ENCODE measurements around the gene MRPL36.

MRPL36 gene

GRCh38 chr5:1782385-1783215 lies 17.0 kb downstream of the MRPL36 start:
- in situ Hi-C loops (cut with MboI; ENCODE audit: low sequenced_read_pairs), result no loop called here

- in situ Hi-C loops (cut with MboI; ENCODE audit: low sequenced_read_pairs), result no loop called here
Measured at GRCh38 chr5:1781726-1782384, 17.8 kb downstream of the MRPL36 start.

GRCh38 chr5:1781107-1781506 lies 18.5 kb downstream of the MRPL36 start:
- in situ Hi-C loops (cut with MboI; ENCODE audit: low sequenced_read_pairs), result no loop called here

- in situ Hi-C loops (cut with MboI; ENCODE audit: low sequenced_read_pairs), result no loop called here
Measured at GRCh38 chr5:1780614-1780930, 19.1 kb downstream of the MRPL36 start.

- in situ Hi-C loops (cut with MboI; ENCODE audit: low sequenced_read_pairs), result no loop called here
Measured at GRCh38 chr5:1779782-1780613, 19.6 kb downstream of the MRPL36 start.

- in situ Hi-C loops (cut with MboI; ENCODE audit: low sequenced_read_pairs), result no loop called here
Measured at GRCh38 chr5:1779021-1779680, 20.5 kb downstream of the MRPL36 start.

GRCh38 chr5:1778138-1779020 lies 21.3 kb downstream of the MRPL36 start:
- in situ Hi-C loops (cut with MboI; ENCODE audit: low sequenced_read_pairs), result no loop called here

- in situ Hi-C loops (cut with MboI; ENCODE audit: low sequenced_read_pairs), result no loop called here
Measured at GRCh38 chr5:1777281-1778137, 22.1 kb downstream of the MRPL36 start.

- in situ Hi-C loops (cut with MboI; ENCODE audit: low sequenced_read_pairs), result no loop called here
Measured at GRCh38 chr5:1776831-1777230, 22.8 kb downstream of the MRPL36 start.

GRCh38 chr5:1772634-1773033 lies 27.0 kb downstream of the MRPL36 start:
- in situ Hi-C loops (cut with MboI; ENCODE audit: low sequenced_read_pairs), result loop anchor here (25.0 kb wide), 1 partner anchor 240 kb away; no protein-coding TSS in a partner anchor

- in situ Hi-C loops (cut with MboI; ENCODE audit: low sequenced_read_pairs), result loop anchor here (25.0 kb wide), 1 partner anchor 241 kb away; no protein-coding TSS in a partner anchor
Measured at GRCh38 chr5:1771149-1772065, 28.2 kb downstream of the MRPL36 start.

- in situ Hi-C loops (cut with MboI; ENCODE audit: low sequenced_read_pairs), result loop anchor here (25.0 kb wide), 1 partner anchor 242 kb away; no protein-coding TSS in a partner anchor
Measured at GRCh38 chr5:1770443-1770802, 29.2 kb downstream of the MRPL36 start.

- in situ Hi-C loops (cut with MboI; ENCODE audit: low sequenced_read_pairs), result loop anchor here (25.0 kb wide), 1 partner anchor 242 kb away; no protein-coding TSS in a partner anchor
Measured at GRCh38 chr5:1769752-1770442, 29.7 kb downstream of the MRPL36 start.

- in situ Hi-C loops (cut with MboI; ENCODE audit: low sequenced_read_pairs), result loop anchor here (25.0 kb wide), 1 partner anchor 243 kb away; no protein-coding TSS in a partner anchor
Measured at GRCh38 chr5:1769017-1769640, 30.5 kb downstream of the MRPL36 start.

- in situ Hi-C loops (cut with MboI; ENCODE audit: low sequenced_read_pairs), result loop anchor here (25.0 kb wide), 1 partner anchor 244 kb away; no protein-coding TSS in a partner anchor
Measured at GRCh38 chr5:1768283-1769000, 31.2 kb downstream of the MRPL36 start.

Data from HL-60/S4 treated with retinoic acid at 250 ng/mL for 4 days and 3 days (cell line).